Fibroblast of skin of abdomen (primary cell): ENCODE data around the gene NR0B1.

Experiments used
- DNase-seq: peaks from one replicate; pipeline ENCODE4 v3.0.0-alpha.2; 2013

The NR0B1 gene

GRCh38 chrX:30262763-30263162, 46.4 kb downstream of the NR0B1 start:
- DNase-seq, result no peak

GRCh38 chrX:30261012-30261411, 48.2 kb downstream of the NR0B1 start:
- DNase-seq, result no peak

- no peak for DNase-seq
Observed at GRCh38 chrX:30259927-30260326, 49.3 kb downstream of the NR0B1 start.
